HG03571 (cell line): ENCODE data around the gene GIMAP2.
"Not testable (repeated sequence)": the region's sequence is repeated elsewhere in the genome, so short reads cannot be mapped to it uniquely, and the experiment has no call there.

ENCODE experiments used
- ATAC-seq: cut with Tn5 transposase; IDR thresholded peaks from one replicate; pipeline ENCODE4 v1.9.1; 2021; ENCODE audit not compliant: unreplicated experiment

Gene GIMAP2

GRCh38 chr7:150685219-150686029 is at the start of gene GIMAP2:
Gene GIMAP2 (plus strand): TSS chr7:150685706. CDS start chr7:150687060, 1,354 bp downstream.
- ATAC-seq, result peak; percentile 97

- no peak for ATAC-seq
Observed at GRCh38 chr7:150641854-150642253, 43.7 kb upstream of the GIMAP2 start.

GRCh38 chr7:150642926-150643325 is 42.6 kb upstream of the GIMAP2 start:
- ATAC-seq, result no peak

GRCh38 chr7:150645259-150646020 is 40.1 kb upstream of the GIMAP2 start:
- no peak for ATAC-seq

GRCh38 chr7:150648353-150649079 is 37.0 kb upstream of the GIMAP2 start:
- no peak for ATAC-seq

GRCh38 chr7:150649080-150649385 is 36.5 kb upstream of the GIMAP2 start:
- ATAC-seq, result no peak

- no peak for ATAC-seq
Observed at GRCh38 chr7:150654692-150655091, 30.8 kb upstream of the GIMAP2 start.

GRCh38 chr7:150656047-150656446 is 29.5 kb upstream of the GIMAP2 start:
- ATAC-seq, result no peak

- ATAC-seq, result no peak
Observed at GRCh38 chr7:150657526-150657925, 28.0 kb upstream of the GIMAP2 start.

- no peak for ATAC-seq
Observed at GRCh38 chr7:150660939-150661613, 24.4 kb upstream of the GIMAP2 start.

- not testable (repeated sequence) for ATAC-seq
Observed at GRCh38 chr7:150662821-150663220, 22.7 kb upstream of the GIMAP2 start.

- ATAC-seq, result no peak
Observed at GRCh38 chr7:150663802-150664494, 21.6 kb upstream of the GIMAP2 start.

- ATAC-seq, result no peak
Observed at GRCh38 chr7:150665089-150665748, 20.3 kb upstream of the GIMAP2 start.

- no peak for ATAC-seq
Observed at GRCh38 chr7:150665896-150666295, 19.6 kb upstream of the GIMAP2 start.

GRCh38 chr7:150666412-150666811 is 19.1 kb upstream of the GIMAP2 start:
- ATAC-seq, result no peak

- ATAC-seq, result peak; percentile 85
Observed at GRCh38 chr7:150668472-150668911, 17.0 kb upstream of the GIMAP2 start.

GRCh38 chr7:150668977-150669376 is 16.5 kb upstream of the GIMAP2 start:
- no peak for ATAC-seq

GRCh38 chr7:150671798-150672585 is 13.5 kb upstream of the GIMAP2 start:
- not testable (repeated sequence) for ATAC-seq

GRCh38 chr7:150675714-150676113 is 9.8 kb upstream of the GIMAP2 start:
- no peak for ATAC-seq
